Pancreas (tissue), 10 donors: ENCODE results near the gene KLHL8. TPM values are rescaled to one million over a fixed set of nuclear protein-coding genes. Genes with fewer than 3 reads are reported as not detected.

ENCODE experiments used
- ATAC-seq, 4 donors: fragments of 200-7000 bp; cut with Tn5 transposase; one replicate each; pipeline versions ENCODE4 v1.8.0 to v1.9.1; 2020; ENCODE audit warnings: mild to moderate bottlenecking in 4 of 4, moderate library complexity in 4 of 4
- DNase-seq, 6 donors: peaks; one replicate each; pipeline ENCODE4 v3.0.0-alpha.2; 2020
- FAIRE-seq: peaks from 2 replicates; lab custom pipeline; 2012; peaks lifted over from hg19 to GRCh38; lab: Jason Lieb, UNC
- H3K27ac ChIP-seq, 4 donors: fragments of 200-600 bp; sonication (generic); 1 replicate in 3 of 4; 2 replicates in 1 of 4; pipeline versions ENCODE4 v1.5.0 to v1.8.0; 2020
- H3K27me3 ChIP-seq, 4 donors: fragments of 200-600 bp; one replicate each; pipeline ENCODE4 v1.8.0; 2021
- H3K36me3 ChIP-seq, 3 donors: fragments of 200-600 bp; sonication (generic) in 1 of 3; one replicate each; pipeline versions ENCODE4 v1.5.0 to v1.8.0; 2020 to 2021
- H3K4me1 ChIP-seq, 3 donors: fragments of 200-600 bp; one replicate each; pipeline ENCODE4 v1.8.0; 2021
- H3K4me3 ChIP-seq, 4 donors: fragments of 200-600 bp; sonication (generic) in 2 of 4; one replicate each; pipeline versions ENCODE4 v1.5.0 to v1.8.0; 2020 to 2021
- H3K9me3 ChIP-seq, 4 donors: fragments of 200-600 bp; one replicate each; pipeline ENCODE4 v1.8.0; 2021
- WGBS, 2 donors: extraction: QIAGEN DNeasy Blood & Tissue Kit; methylation state at CpG; one replicate each; pipeline ENCODE4 v1.1.7; 2013; 5-methylcytosine and 5-hydroxymethylcytosine counted together
- intact Hi-C, 3 donors: fragments of 100-400 bp; cut with DNase I; formaldehyde crosslinking; loops; one replicate each; pipeline versions ENCODE4 v1.11.1 to v1.14.2; 2022
- polyA plus RNA-seq, 2 donors: library from polyadenylated mRNA; stranded (reverse); fragments of 200-250 nt; gene quantifications; one replicate each; pipeline ENCODE4 v1.2.3, GENCODE V29; 2013
- total RNA-seq, 6 donors: library from RNA; stranded (reverse); fragmentation: NEBNext Ultra II Directional in 4 of 6; extraction: Animal tissue kit (Norgen Biotek cat#: 25700) in 4 of 6; gene quantifications; one replicate each; pipeline versions ENCODE4 v1.2.1 to v1.2.4, GENCODE V29; 2021 to 2023
- TF ChIP-seq, protein P1 (sequence below), 4 donors: fragments of 200-600 bp; sonication (generic) in 3 of 4; IDR thresholded peaks; one replicate each; pipeline versions ENCODE4 v1.5.0 to v1.8.0; 2021; ENCODE audit warnings: antibody characterized with exemption in 4 of 4
- donor health status: healthy with polysubstance abuse.
- donor health status: DM: no; HTN: no; CAD: no; lungs with moderate emphysema.
- donor health status: DM: no; HTN: no; CAD: no.
- donor health status: control.
- donor health status: control.
- donor health status: Bipolar disorder and iron deficiency.
- donor health status: DM: yes; HTN: yes; CAD: no.
- donor health status: DM: no; HTN: no; CAD: no.
- donor health status: DM: no; HTN: no; CAD: no.
- donor health status: DM: yes; HTN: yes; CAD: no.

Gene KLHL8
- total and polyA plus RNA-seq, 8 donors, result 1.7 to 9.8 (median 5.5) TPM

DNA sequence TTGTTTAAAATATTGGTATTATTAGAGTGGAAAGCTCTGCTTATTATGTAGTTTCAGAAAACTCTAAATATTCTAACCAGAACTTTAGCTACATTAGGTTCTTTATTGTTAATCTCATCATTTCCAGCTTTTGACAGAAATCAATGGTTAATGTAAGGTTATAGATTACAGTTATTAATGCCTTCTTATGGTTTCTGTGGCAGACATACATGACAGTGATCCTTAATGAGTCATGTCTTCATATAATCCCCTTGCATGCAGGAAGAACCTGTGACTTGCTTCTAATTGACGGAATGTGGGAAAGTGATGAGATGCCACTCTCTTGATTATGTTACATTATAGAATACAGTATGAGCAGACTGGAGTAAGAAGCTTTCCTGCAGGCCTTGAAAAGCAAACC is 23.5 kb downstream of the KLHL8 start:
- Histone ChIP-seq H3K9me3 (no peaks in the 10 kb centered on the region), H3K36me3 (no peaks in the 10 kb centered on the region), H3K27me3 (no peaks in the 10 kb centered on the region), H3K4me1 (peaks cover 0 to 5% (median 0%) of the 10 kb centered on the region in 3 donors), H3K27ac (no peak overlapping the region), H3K4me3 (no peak overlapping the region)
- WGBS, 2 donors, result 100% methylated on average over 1 of the region's 1 CpG
- intact Hi-C loops, result no loop called here
- FAIRE-seq (no peak), ATAC-seq (no peak), DNase-seq (no peak)
- TF ChIP-seq, protein P1, sequence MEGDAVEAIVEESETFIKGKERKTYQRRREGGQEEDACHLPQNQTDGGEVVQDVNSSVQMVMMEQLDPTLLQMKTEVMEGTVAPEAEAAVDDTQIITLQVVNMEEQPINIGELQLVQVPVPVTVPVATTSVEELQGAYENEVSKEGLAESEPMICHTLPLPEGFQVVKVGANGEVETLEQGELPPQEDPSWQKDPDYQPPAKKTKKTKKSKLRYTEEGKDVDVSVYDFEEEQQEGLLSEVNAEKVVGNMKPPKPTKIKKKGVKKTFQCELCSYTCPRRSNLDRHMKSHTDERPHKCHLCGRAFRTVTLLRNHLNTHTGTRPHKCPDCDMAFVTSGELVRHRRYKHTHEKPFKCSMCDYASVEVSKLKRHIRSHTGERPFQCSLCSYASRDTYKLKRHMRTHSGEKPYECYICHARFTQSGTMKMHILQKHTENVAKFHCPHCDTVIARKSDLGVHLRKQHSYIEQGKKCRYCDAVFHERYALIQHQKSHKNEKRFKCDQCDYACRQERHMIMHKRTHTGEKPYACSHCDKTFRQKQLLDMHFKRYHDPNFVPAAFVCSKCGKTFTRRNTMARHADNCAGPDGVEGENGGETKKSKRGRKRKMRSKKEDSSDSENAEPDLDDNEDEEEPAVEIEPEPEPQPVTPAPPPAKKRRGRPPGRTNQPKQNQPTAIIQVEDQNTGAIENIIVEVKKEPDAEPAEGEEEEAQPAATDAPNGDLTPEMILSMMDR (IDR thresholded peaks at IDR 0.05), result no peak

DNA sequence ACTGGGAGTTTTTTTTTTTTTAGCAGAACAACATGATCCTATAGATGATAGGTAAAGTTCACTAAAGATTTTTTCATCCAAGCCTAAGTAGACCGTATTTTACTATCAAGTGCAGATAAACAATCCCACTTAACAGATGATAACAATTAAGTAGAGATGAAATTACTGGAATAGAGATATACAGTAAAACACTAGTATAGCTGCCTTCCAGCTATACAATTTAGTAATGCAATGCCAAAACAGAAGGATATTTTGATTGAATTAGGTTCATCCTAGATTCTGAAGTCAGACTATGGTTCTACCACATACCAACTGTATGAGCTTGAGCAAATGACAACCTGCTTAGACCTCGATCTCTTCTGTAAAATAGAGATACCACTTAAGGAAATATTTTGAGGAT is 24.3 kb downstream of the KLHL8 start:
- FAIRE-seq (no peak), ATAC-seq (no peak), DNase-seq (no peak)
- TF ChIP-seq, protein P1 (IDR thresholded peaks at IDR 0.05), result no peak
- intact Hi-C loops, result no loop called here
- Histone ChIP-seq H3K36me3 (no peaks in the 10 kb centered on the region), H3K27ac (no peak overlapping the region), H3K4me3 (no peak overlapping the region), H3K9me3 (no peaks in the 10 kb centered on the region), H3K27me3 (no peaks in the 10 kb centered on the region), H3K4me1 (peaks cover 0 to 5% (median 0%) of the 10 kb centered on the region in 3 donors)
- 76 to 80% methylated on average over 2 of the region's 2 CpGs for WGBS, 2 donors

DNA sequence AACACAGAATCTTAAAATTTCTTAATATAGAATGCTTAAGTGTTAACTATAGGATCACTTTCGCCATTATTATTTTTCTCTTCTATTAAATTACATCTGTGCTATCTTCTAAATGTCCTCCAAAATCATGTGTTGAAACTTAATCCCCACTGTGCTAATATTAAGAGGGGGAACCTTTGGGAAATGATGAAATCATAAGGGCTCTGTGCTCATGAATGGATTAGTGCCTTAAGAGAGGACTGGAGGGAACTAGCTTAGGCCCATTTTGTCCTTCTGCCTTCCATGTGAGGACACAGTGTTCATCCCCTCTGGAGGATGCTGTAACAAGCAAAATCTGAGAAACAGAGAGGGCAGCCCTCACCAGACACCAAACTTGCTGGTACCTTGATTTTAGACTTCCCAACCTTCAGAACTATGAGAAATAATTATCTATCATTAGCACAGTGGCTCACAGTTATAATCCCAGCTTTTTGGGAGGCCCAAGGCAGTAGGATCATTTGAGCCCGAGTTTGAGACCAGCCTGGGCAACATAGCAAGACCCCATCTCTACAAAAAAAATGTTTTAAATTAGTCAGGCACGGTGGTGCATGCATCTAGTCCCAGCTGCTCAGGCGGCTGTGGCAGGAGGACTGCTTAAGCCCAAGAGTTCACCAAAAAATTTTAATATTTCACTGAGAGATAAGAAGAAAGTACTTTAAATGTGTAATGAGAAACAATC is 26.3 kb downstream of the KLHL8 start:
- FAIRE-seq (no peak), DNase-seq (no peak), ATAC-seq (no peak)
- H3K27me3 ChIP-seq, result no peaks in the 10 kb centered on the region
- WGBS, 2 donors, result 91 to 95% methylated on average over 4 of the region's 4 CpGs
- H3K4me3 ChIP-seq, result no peak overlapping the region
- H3K27ac ChIP-seq, result no peak overlapping the region
- no peaks in the 10 kb centered on the region for H3K9me3 ChIP-seq
- H3K36me3 ChIP-seq, result no peaks in the 10 kb centered on the region
- TF ChIP-seq, protein P1 (IDR thresholded peaks at IDR 0.05), result no peak
- peaks cover 0 to 5% (median 0%) of the 10 kb centered on the region in 3 donors for H3K4me1 ChIP-seq
- intact Hi-C loops, result no loop called here

GRCh38 chr4:87192145-87192919 is 28.1 kb downstream of the KLHL8 start:
- Histone ChIP-seq H3K27ac (no peak overlapping the region), H3K36me3 (no peaks in the 10 kb centered on the region), H3K27me3 (no peaks in the 10 kb centered on the region), H3K4me1 (peaks cover 0 to 5% (median 5%) of the 10 kb centered on the region in 3 donors), H3K9me3 (no peaks in the 10 kb centered on the region), H3K4me3 (no peak overlapping the region)
- FAIRE-seq, result no peak
- ATAC-seq, result no peak
- intact Hi-C loops, result no loop called here
- 98% methylated on average over 3 of the region's 3 CpGs for WGBS, 2 donors
- no peak for DNase-seq
- TF ChIP-seq, protein P1 (IDR thresholded peaks at IDR 0.05), result no peak
